ENCODE results near the gene PLPPR1.

PLPPR1 gene

DNA sequence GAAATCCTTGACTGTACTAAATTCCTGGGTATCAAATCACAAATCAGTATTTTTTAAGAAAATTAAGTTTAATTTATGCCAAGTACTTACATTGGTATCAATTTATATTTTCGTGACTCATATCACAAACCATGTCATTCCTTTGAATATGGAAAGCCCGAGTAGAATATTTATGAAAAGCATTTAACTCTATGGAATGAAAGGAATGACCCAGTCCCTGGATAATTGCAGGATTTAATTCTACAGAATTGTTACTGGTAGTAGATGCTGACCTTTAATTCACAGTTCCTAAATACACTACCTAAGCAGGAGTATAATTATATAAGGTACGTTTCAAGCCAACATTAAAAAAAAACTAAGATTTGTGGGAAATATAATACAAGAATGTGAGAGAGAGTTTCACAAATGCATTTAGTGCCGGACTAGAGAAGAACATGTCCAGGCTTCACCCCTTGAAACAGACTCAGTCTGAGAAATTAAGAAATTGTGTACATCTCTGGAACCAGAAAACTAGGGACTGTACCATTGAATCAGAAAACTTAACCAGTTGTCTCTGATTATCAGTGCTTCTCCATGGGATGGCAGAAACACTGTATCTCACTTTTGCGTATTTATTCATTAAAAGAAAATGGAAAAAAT lies 28.5 kb upstream of the PLPPR1 start:
- Histone ChIP-seq H4K20me1 (ENCODE audit: insufficient read depth) (no peaks in the 10 kb centered on the region), H3K4me3 (IDR thresholded peaks at IDR 0.05; ENCODE audit: insufficient read depth, low read depth, low read length) (no peak overlapping the region), H3K4me2 (no peak overlapping the region), H3K36me3 (ENCODE audit: insufficient read depth) (no peaks in the 10 kb centered on the region), H3K9ac (no peak overlapping the region), H2AFZ (ENCODE audit: low read depth) (no peak overlapping the region), H3K4me1 (ENCODE audit: low read depth, poor library complexity, severe bottlenecking) (no peaks in the 10 kb centered on the region), H3K79me2 (ENCODE audit: insufficient read depth, low read depth) (no peaks in the 10 kb centered on the region), H3K27me3 (ENCODE audit: insufficient read depth, low read depth) (no peaks in the 10 kb centered on the region), H3K27ac (no peak overlapping the region)
- TF ChIP-seq CTCF (conservative IDR thresholded peaks at IDR 0.05; ENCODE audit: low read depth, low read length) = no peak

- no peak for TF ChIP-seq CTCF (conservative IDR thresholded peaks at IDR 0.05; ENCODE audit: low read depth, low read length)
- Histone ChIP-seq H4K20me1 (ENCODE audit: insufficient read depth) (no peaks in the 10 kb centered on the region), H3K27me3 (ENCODE audit: insufficient read depth, low read depth) (no peaks in the 10 kb centered on the region), H3K4me1 (ENCODE audit: low read depth, poor library complexity, severe bottlenecking) (no peaks in the 10 kb centered on the region), H3K4me2 (no peak overlapping the region), H3K27ac (no peak overlapping the region), H2AFZ (ENCODE audit: low read depth) (no peak overlapping the region), H3K9ac (no peak overlapping the region), H3K79me2 (ENCODE audit: insufficient read depth, low read depth) (no peaks in the 10 kb centered on the region), H3K4me3 (IDR thresholded peaks at IDR 0.05; ENCODE audit: insufficient read depth, low read depth, low read length) (no peak overlapping the region), H3K36me3 (ENCODE audit: insufficient read depth) (no peaks in the 10 kb centered on the region)
Measured at GRCh38 chr9:101005246-101005645, 23.3 kb upstream of the PLPPR1 start.

- Histone ChIP-seq H3K27ac (no peak overlapping the region), H3K79me2 (ENCODE audit: insufficient read depth, low read depth) (no peaks in the 10 kb centered on the region), H3K4me3 (IDR thresholded peaks at IDR 0.05; ENCODE audit: insufficient read depth, low read depth, low read length) (no peak overlapping the region), H3K36me3 (ENCODE audit: insufficient read depth) (no peaks in the 10 kb centered on the region), H3K9ac (no peak overlapping the region), H2AFZ (ENCODE audit: low read depth) (no peak overlapping the region), H3K4me1 (ENCODE audit: low read depth, poor library complexity, severe bottlenecking) (no peaks in the 10 kb centered on the region), H3K4me2 (no peak overlapping the region), H3K27me3 (ENCODE audit: insufficient read depth, low read depth) (no peaks in the 10 kb centered on the region), H4K20me1 (ENCODE audit: insufficient read depth) (no peaks in the 10 kb centered on the region)
- no peak for TF ChIP-seq CTCF (conservative IDR thresholded peaks at IDR 0.05; ENCODE audit: low read depth, low read length)
Measured at GRCh38 chr9:101014566-101014965, 14.0 kb upstream of the PLPPR1 start.

GRCh38 chr9:101018467-101018866 lies 10.1 kb upstream of the PLPPR1 start:
- TF ChIP-seq CTCF (conservative IDR thresholded peaks at IDR 0.05; ENCODE audit: low read depth, low read length) = no peak
- H3K27me3 ChIP-seq (ENCODE audit: insufficient read depth, low read depth) = no peaks in the 10 kb centered on the region
- no peak overlapping the region for H3K4me3 ChIP-seq (IDR thresholded peaks at IDR 0.05; ENCODE audit: insufficient read depth, low read depth, low read length)
- H3K9ac ChIP-seq = no peak overlapping the region
- H3K36me3 ChIP-seq (ENCODE audit: insufficient read depth) = no peaks in the 10 kb centered on the region
- H3K4me1 ChIP-seq (ENCODE audit: low read depth, poor library complexity, severe bottlenecking) = no peaks in the 10 kb centered on the region
- no peak overlapping the region for H2AFZ ChIP-seq (ENCODE audit: low read depth)
- no peaks in the 10 kb centered on the region for H3K79me2 ChIP-seq (ENCODE audit: insufficient read depth, low read depth)
- no peaks in the 10 kb centered on the region for H4K20me1 ChIP-seq (ENCODE audit: insufficient read depth)
- H3K4me2 ChIP-seq = no peak overlapping the region
- H3K27ac ChIP-seq = no peak overlapping the region
